Panc1 (cell line): ENCODE results near the gene RFPL1. TPM values are rescaled to one million over a fixed set of nuclear protein-coding genes. Genes with fewer than 3 reads are reported as not detected.

Experiments used
- ATAC-seq: fragments of 200-7000 bp; cut with Tn5 transposase; 2 replicates; pipeline ENCODE4 v1.9.1; 2020; ENCODE audit warnings: mild to moderate bottlenecking, moderate library complexity
- BruUV-seq: library from RNA; stranded (reverse); fragments of 400-500 nt; replicated peaks from 2 replicates; lab custom pipeline; 2021; lab: Mats Ljungman, UMichigan
- CTCF ChIA-PET: fragments of 300-600 bp; sonication (Branson Sonifier 250); formaldehyde crosslinking; loops from one replicate; lab custom pipeline; 2022; ENCODE audit warnings: antibody characterized with exemption; lab: Charles Lee
- POLR2A ChIA-PET: fragments of 300-600 bp; sonication (Branson Sonifier 250); formaldehyde crosslinking; loops from one replicate; lab custom pipeline; 2022; ENCODE audit warnings: antibody characterized with exemption; lab: Charles Lee
- DNase-seq: peaks from one replicate; pipeline ENCODE4 v3.0.0-alpha.2; 2010; ENCODE audit warnings: low read depth, low spot score
- H3K27ac ChIP-seq: 2 replicates; pipeline ENCODE4 v1.5.1; 2011; ENCODE audit warnings: mild to moderate bottlenecking, low read length, inconsistent platforms
- H3K27me3 ChIP-seq: fragments of 200-500 bp; sonication (Bioruptor generic); 2 replicates; pipeline ENCODE4 v1.6.0; 2014; ENCODE audit warnings: low read length, inconsistent platforms; ENCODE audit not compliant: control insufficient read depth, insufficient read depth
- H3K36me3 ChIP-seq: fragments of 200-500 bp; sonication (Bioruptor generic); 2 replicates; pipeline ENCODE4 v1.5.1; 2014; ENCODE audit warnings: inconsistent platforms, mild to moderate bottlenecking, low read length, moderate library complexity; ENCODE audit not compliant: control insufficient read depth, insufficient read depth
- H3K4me1 ChIP-seq: 2 replicates; pipeline ENCODE4 v1.5.1; 2011; ENCODE audit warnings: inconsistent platforms, mild to moderate bottlenecking, low read length, moderate library complexity; ENCODE audit not compliant: control insufficient read depth, insufficient read depth
- H3K4me3 ChIP-seq, 2 experiments: 2 replicates each; pipeline ENCODE4 v1.5.1; 2011 to 2012; ENCODE audit warnings: low read depth in 2 of 2, low read length in 2 of 2, mild to moderate bottlenecking in 2 of 2, inconsistent platforms in 1 of 2, moderate library complexity in 1 of 2
- H3K9me3 ChIP-seq: fragments of 200-500 bp; sonication (Bioruptor generic); 2 replicates; pipeline ENCODE4 v1.5.1; 2014; ENCODE audit warnings: low read depth, mild to moderate bottlenecking, inconsistent platforms, low read length, moderate library complexity; ENCODE audit not compliant: control insufficient read depth, insufficient read depth
- CTCF ChIP-seq: fragments of 450-650 bp; IDR thresholded peaks from 2 replicates; pipeline ENCODE4 v1.5.1; 2017; ENCODE audit warnings: mild to moderate bottlenecking
- POLR2AphosphoS5 ChIP-seq: IDR thresholded peaks from 2 replicates; pipeline ENCODE4 v1.6.1; 2012; ENCODE audit warnings: mild to moderate bottlenecking, low read depth, low read length, moderate library complexity
- REST ChIP-seq, 2 experiments: IDR thresholded peaks; 2 replicates each; pipeline ENCODE4 v1.6.1; 2011 to 2012; ENCODE audit warnings: low read depth in 2 of 2, control low read depth in 1 of 2, low read length in 1 of 2, mild to moderate bottlenecking in 1 of 2, moderate library complexity in 1 of 2; ENCODE audit not compliant: insufficient read depth in 1 of 2
- SIN3A ChIP-seq: IDR thresholded peaks from 2 replicates; pipeline ENCODE4 v1.6.1; 2012; ENCODE audit warnings: low read depth, mild to moderate bottlenecking, low read length, moderate library complexity, borderline replicate concordance; ENCODE audit not compliant: insufficient read depth
- TCF7L2 ChIP-seq: IDR thresholded peaks from 2 replicates; pipeline ENCODE4 v1.6.1; 2011; ENCODE audit warnings: mild to moderate bottlenecking, low read depth, low read length, inconsistent platforms
- in situ Hi-C: cut with HindIII; loops from 2 replicates; pipeline ENCODE4 v1.10.0; 2016; ENCODE audit warnings: low sequenced_read_pairs, low pct_unique_long_range_greater_than_20kb
- intact Hi-C: fragments of 100-400 bp; cut with micrococcal nuclease; formaldehyde crosslinking; loops from one replicate; pipeline ENCODE4 v1.10.0; 2022; ENCODE audit not compliant: unreplicated experiment
- total RNA-seq: library from RNA; stranded (reverse); gene quantifications from one replicate; pipeline ENCODE4 v1.2.1, GENCODE V29; 2021; ENCODE audit not compliant: unreplicated experiment

The RFPL1 gene
- total RNA-seq, 1 experiment from 2014 or later, result not detected

GRCh38 chr22:29463629-29464028 is 25.2 kb downstream of the RFPL1 start:
- CTCF ChIA-PET, result interaction anchor here (0.5 kb wide), 1 partner anchor 9 kb away, joined by 4 read pairs; no protein-coding TSS in a partner anchor
- no peak for ATAC-seq

GRCh38 chr22:29464581-29464980 is 26.2 kb downstream of the RFPL1 start:
- ChIA-PET CTCF (interaction anchor here (0.6 kb wide), 1 partner anchor 125 kb away, joined by 3 read pairs; no protein-coding TSS in a partner anchor), POLR2A (no interaction called here)
- no peaks in the 10 kb centered on the region for H3K9me3 ChIP-seq
- ATAC-seq, result no peak
- H3K4me1 ChIP-seq, result no peaks in the 10 kb centered on the region
- intact Hi-C loops, result no loop called here
- no peak overlapping the region for H3K4me3 ChIP-seq
- DNase-seq, result no peak
- no peak for TF ChIP-seq TCF7L2
- TF ChIP-seq SIN3A, result no peak
- TF ChIP-seq CTCF, result no peak
- in situ Hi-C loops, result no loop called here
- H3K36me3 ChIP-seq, result no peaks in the 10 kb centered on the region
- H3K27ac ChIP-seq, result no peak overlapping the region
- no peaks in the 10 kb centered on the region for H3K27me3 ChIP-seq
- BruUV-seq, result no TSS peak

More at GRCh38 chr22:29463629-29464028, 25.2 kb downstream of the RFPL1 start:
- intact Hi-C loops, result no loop called here
- TF ChIP-seq TCF7L2 (no peak), POLR2AphosphoS5 (no peak), REST (IDR thresholded peaks at IDR 0.05; ENCODE audit: insufficient read depth in 1 of 2, low read depth in 2 of 2, low read length in 1 of 2) (no peak), SIN3A (no peak), CTCF (no peak)
- Histone ChIP-seq H3K4me1 (no peaks in the 10 kb centered on the region), H3K27me3 (no peaks in the 10 kb centered on the region), H3K36me3 (no peaks in the 10 kb centered on the region), H3K4me3 (no peak overlapping the region), H3K27ac (no peak overlapping the region), H3K9me3 (no peaks in the 10 kb centered on the region)
- POLR2A ChIA-PET, result interaction anchor here (0.6 kb wide), 1 partner anchor 44 kb away, joined by 6 read pairs; no protein-coding TSS in a partner anchor
- DNase-seq, result no peak
- in situ Hi-C loops, result no loop called here
- BruUV-seq, result no TSS peak
